Measurements from ENCODE around the gene SLC24A1.

SLC24A1 gene

GRCh38 chr15:65580287-65580686, 41.5 kb upstream of the SLC24A1 start:
- no peak overlapping the region for H3K4me3 ChIP-seq (ENCODE audit: low read depth, low read length)
- no peak for TF ChIP-seq CTCF (IDR thresholded peaks at IDR 0.05; ENCODE audit: control insufficient read depth, extremely low read depth, insufficient read depth)
- no peak for DNase-seq (ENCODE audit: low read depth)

GRCh38 chr15:65583701-65584100, 38.0 kb upstream of the SLC24A1 start:
- no peak overlapping the region for H3K4me3 ChIP-seq (ENCODE audit: low read depth, low read length)
- DNase-seq (ENCODE audit: low read depth): no peak
- no peak for TF ChIP-seq CTCF (IDR thresholded peaks at IDR 0.05; ENCODE audit: control insufficient read depth, extremely low read depth, insufficient read depth)

DNA sequence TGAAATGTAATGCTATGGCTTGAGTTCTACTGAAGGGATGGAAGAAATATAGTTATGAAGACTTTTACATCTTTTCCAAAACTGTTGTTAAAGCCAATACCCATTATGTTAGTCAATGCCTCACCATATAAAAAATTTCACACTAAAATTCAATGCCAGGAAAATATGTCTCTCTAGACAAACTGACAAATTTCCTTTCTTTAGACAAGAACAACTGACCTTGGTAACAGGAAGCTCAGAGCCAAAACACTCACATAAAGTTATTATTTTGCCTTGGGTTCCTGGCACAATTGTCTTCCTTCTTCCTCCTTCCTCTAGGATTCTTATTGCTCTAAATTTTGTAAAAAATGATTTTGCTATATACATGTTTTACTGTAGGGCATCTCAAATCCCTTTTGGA, 37.5 kb upstream of the SLC24A1 start:
- no peak overlapping the region for H3K4me3 ChIP-seq (ENCODE audit: low read depth, low read length)
- TF ChIP-seq CTCF (IDR thresholded peaks at IDR 0.05; ENCODE audit: control insufficient read depth, extremely low read depth, insufficient read depth): no peak
- no peak for DNase-seq (ENCODE audit: low read depth)

GRCh38 chr15:65587094-65587493, 34.6 kb upstream of the SLC24A1 start:
- TF ChIP-seq CTCF (IDR thresholded peaks at IDR 0.05; ENCODE audit: control insufficient read depth, extremely low read depth, insufficient read depth): no peak
- H3K4me3 ChIP-seq (ENCODE audit: low read depth, low read length): no peak overlapping the region

GRCh38 chr15:65595960-65596359, 25.8 kb upstream of the SLC24A1 start:
- peak; percentile 56 for TF ChIP-seq CTCF (IDR thresholded peaks at IDR 0.05; ENCODE audit: control insufficient read depth, extremely low read depth, insufficient read depth)
- no peak for DNase-seq (ENCODE audit: low read depth)
- H3K4me3 ChIP-seq (ENCODE audit: low read depth, low read length): no peak overlapping the region

More at GRCh38 chr15:65587094-65587493, 34.6 kb upstream of the SLC24A1 start:
- DNase-seq (ENCODE audit: low read depth): no peak

GRCh38 chr15:65598468-65598867, 23.3 kb upstream of the SLC24A1 start:
- H3K4me3 ChIP-seq (ENCODE audit: low read depth, low read length): no peak overlapping the region
- DNase-seq (ENCODE audit: low read depth): no peak
- TF ChIP-seq CTCF (IDR thresholded peaks at IDR 0.05; ENCODE audit: control insufficient read depth, extremely low read depth, insufficient read depth): no peak

GRCh38 chr15:65599677-65600076, 22.1 kb upstream of the SLC24A1 start:
- H3K4me3 ChIP-seq (ENCODE audit: low read depth, low read length): no peak overlapping the region
- no peak for TF ChIP-seq CTCF (IDR thresholded peaks at IDR 0.05; ENCODE audit: control insufficient read depth, extremely low read depth, insufficient read depth)
- DNase-seq (ENCODE audit: low read depth): no peak
